SU-DHL-6 (cell line): Measurements from ENCODE around the gene PRKACA.

Experiments used
- EZH2phosphoT487 ChIP-seq: fragments of 200-600 bp; sonication (generic), shearing (Covaris generic); conservative IDR thresholded peaks from 2 replicates; pipeline ENCODE4 v1.6.1; 2018; ENCODE audit warnings: mild to moderate bottlenecking, antibody characterized with exemption, low read length, moderate library complexity, mixed read lengths
- TF ChIP-seq, protein P1 (sequence below): fragments of 200-600 bp; sonication (generic); IDR thresholded peaks from one replicate; pipeline ENCODE4 v1.5.1; 2017; ENCODE audit warnings: antibody characterized with exemption, mild to moderate bottlenecking, low read length, moderate library complexity; ENCODE audit not compliant: insufficient read depth, poor library complexity, severe bottlenecking

DNA sequence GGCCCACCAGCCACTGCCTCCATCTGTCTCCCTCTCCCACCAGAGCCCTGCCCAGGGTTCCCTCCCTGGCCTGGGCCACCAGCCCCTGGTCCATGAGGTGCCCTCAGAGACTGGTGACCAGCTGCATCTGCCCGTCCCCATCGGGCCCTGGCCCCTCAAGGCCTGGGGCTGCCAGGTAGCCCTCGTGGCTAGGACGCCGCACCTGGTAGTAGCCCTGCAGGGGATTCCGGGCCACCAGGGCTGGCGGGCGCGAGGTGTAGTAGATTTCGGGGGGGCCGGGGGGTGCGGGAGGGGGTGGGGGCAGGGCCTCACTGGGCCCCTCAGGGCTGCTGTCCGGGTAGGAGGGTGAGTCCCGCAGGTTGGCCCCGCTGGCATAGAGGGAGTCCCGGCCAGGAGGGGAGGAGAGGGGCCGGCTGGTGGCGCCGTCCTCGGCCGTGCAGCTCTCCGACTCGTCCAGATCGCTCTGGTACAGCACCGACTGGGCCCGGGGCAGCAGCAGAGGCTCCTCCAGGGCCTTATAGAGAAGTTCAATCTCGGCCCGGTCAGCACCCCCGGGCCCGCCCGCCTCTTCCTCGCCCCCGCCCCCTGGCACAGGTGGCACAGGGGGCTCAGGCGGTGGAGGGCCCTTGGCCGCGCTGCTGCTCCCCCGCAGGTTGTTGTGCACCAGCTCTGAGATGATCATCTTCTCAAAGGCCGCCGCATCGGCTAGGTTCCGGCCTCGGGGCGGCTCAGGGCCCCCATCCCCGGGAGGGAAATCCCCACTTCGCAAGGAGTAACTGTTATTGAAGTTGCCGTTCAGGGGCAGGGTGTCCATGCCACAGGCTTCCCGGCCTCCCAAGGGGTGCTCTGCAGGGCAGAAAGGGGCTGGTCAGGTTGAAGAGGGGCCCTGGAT, 33.5 kb upstream of the PRKACA start:
- TF ChIP-seq, protein P1, sequence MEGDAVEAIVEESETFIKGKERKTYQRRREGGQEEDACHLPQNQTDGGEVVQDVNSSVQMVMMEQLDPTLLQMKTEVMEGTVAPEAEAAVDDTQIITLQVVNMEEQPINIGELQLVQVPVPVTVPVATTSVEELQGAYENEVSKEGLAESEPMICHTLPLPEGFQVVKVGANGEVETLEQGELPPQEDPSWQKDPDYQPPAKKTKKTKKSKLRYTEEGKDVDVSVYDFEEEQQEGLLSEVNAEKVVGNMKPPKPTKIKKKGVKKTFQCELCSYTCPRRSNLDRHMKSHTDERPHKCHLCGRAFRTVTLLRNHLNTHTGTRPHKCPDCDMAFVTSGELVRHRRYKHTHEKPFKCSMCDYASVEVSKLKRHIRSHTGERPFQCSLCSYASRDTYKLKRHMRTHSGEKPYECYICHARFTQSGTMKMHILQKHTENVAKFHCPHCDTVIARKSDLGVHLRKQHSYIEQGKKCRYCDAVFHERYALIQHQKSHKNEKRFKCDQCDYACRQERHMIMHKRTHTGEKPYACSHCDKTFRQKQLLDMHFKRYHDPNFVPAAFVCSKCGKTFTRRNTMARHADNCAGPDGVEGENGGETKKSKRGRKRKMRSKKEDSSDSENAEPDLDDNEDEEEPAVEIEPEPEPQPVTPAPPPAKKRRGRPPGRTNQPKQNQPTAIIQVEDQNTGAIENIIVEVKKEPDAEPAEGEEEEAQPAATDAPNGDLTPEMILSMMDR: no peak
- TF ChIP-seq EZH2phosphoT487: no peak
